A549 treated with dexamethasone at 1 μM for 4 hours (cell line): ENCODE data around the gene NUPR2. TPM values are rescaled to one million over a fixed set of nuclear protein-coding genes. Genes with fewer than 3 reads are reported as not detected.

ENCODE experiments used
- total RNA-seq: library from RNA; stranded (reverse); fragments of 200-300 nt; extraction: Qiagen RNA extraction; gene quantifications from 5 replicates; pipeline ENCODE4 v1.2.3, GENCODE V29; 2022

NUPR2 gene, protein sequence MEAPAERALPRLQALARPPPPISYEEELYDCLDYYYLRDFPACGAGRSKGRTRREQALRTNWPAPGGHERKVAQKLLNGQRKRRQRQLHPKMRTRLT
- not detected in 5 replicates for total RNA-seq

GRCh38 chr7:56115852-56116538 lies at the start of gene NUPR2:
TSS of gene NUPR2 (minus strand) at chr7:56116417. CDS start at chr7:56116314, 103 bp downstream.

GRCh38 chr7:56106108-56107073 lies 9.8 kb downstream of the NUPR2 start, which contains the start of gene CHCHD2:
TSS of gene CHCHD2 (minus strand) at chr7:56106476. CDS start at chr7:56106413, 63 bp downstream.

GRCh38 chr7:56092789-56093531 lies 23.3 kb downstream of the NUPR2 start, which contains the start of gene PHKG1:
TSS of gene PHKG1 (minus strand) at chr7:56092952. CDS start at chr7:56088941, 4,011 bp downstream.

Other genes starting within 250 kb of the NUPR2 start
- 0.38 to 1.1 TPM (median 0.66 TPM) in 5 replicates for gene ZNF713, start 229.0 kb downstream of the NUPR2 start, total RNA-seq
- 24.1 to 31.5 TPM (median 26.6 TPM) in 5 replicates for gene MRPS17, start 164.5 kb downstream of the NUPR2 start, total RNA-seq
- 46.2 to 56.0 TPM (median 52.7 TPM) in 5 replicates for gene NIPSNAP2, start 151.8 kb downstream of the NUPR2 start, total RNA-seq
- gene PSPH, start 65.0 kb downstream of the NUPR2 start, total RNA-seq, result 23.5 to 26.4 TPM (median 23.9 TPM) in 5 replicates
- gene CCT6A, start 64.7 kb downstream of the NUPR2 start, total RNA-seq, result 251 to 285 TPM (median 265 TPM) in 5 replicates
- 109 to 115 TPM (median 112 TPM) in 5 replicates for gene SUMF2, start 52.1 kb downstream of the NUPR2 start, total RNA-seq
- gene PHKG1, start 23.5 kb downstream of the NUPR2 start, total RNA-seq, result 0.39 to 0.77 TPM (median 0.54 TPM) in 5 replicates
- gene CHCHD2, start 9.9 kb downstream of the NUPR2 start, total RNA-seq, result 564 to 618 TPM (median 570 TPM) in 5 replicates